ENCODE results near the gene LSM5. TPM values are rescaled to one million over a fixed set of nuclear protein-coding genes. Genes with fewer than 3 reads are reported as not detected.

LSM5 gene
- total RNA-seq (ENCODE audit: low replicate concordance): 80.2 and 168 TPM in 2 replicates

DNA sequence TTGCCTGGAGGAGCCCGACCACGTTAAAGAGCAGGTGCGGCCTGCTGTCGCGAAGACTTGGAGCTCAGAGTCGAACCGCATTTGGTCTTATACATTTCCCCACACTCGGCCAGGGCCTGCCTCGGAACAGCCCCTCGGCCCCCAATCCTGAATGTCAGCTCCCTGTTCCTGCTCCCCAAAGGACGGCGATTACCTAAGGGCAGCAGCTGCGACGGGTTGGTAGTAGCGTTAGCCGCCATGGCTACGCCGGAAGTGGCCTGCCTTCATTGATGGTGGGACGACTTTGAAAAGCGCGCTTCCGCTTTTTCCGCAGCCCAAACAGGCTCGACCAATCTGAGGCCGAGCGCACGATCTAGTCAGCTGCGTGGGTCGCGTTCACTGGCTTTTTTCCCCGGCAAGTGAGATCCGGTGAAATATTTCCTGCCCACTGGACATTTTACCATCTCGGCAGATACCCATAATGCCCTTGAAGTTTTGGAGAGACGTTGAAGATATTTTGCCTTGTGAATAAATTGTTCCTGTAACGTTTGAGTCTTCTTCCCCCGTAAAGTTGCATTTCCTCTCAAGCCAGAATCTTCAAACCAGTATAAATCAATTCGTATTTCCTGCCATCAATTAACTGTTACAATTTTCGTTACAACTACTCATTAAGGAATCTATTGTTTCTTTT, at the start of gene LSM5:
Gene LSM5 (minus strand): TSS at position 254 of the 670 bp plus-strand sequence. CDS start 15 bp downstream, at position 239.
- TF ChIP-seq EZH2phosphoT487 (IDR thresholded peaks at IDR 0.05) (peak; percentile 30), CTCF (IDR thresholded peaks at IDR 0.05) (no peak), EZH2 (IDR thresholded peaks at IDR 0.05) (peak; percentile 25)

DNA sequence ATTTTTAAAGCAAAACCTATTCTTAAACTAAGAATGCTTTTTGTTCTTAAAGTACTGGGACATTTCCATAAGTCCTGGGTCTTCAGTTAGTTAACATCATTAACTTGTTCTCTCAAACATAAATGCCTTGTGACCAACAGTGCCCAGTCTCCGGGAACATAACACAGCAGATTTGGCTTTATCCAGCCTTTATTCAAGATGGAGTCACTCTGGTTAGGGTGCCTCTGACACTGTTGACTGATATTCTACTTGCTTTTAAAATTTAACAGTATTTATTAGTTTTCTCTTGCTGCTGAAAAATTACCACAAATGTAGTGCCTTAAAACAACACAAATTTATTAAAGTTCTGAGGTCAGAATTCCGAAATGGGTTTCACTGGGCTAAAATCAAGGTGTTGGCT, 49.2 kb upstream of the LSM5 start:
- H3K9me3 ChIP-seq (ENCODE audit: low read depth): no peaks in the 10 kb centered on the region
- H3K4me3 ChIP-seq: no peak overlapping the region
- H3K36me3 ChIP-seq: no peaks in the 10 kb centered on the region
- H4K20me1 ChIP-seq (ENCODE audit: low read depth): no peaks in the 10 kb centered on the region
- DNase-seq (ENCODE audit: low spot score): no peak
- no peak for TF ChIP-seq EZH2phosphoT487 (IDR thresholded peaks at IDR 0.05)
- TF ChIP-seq EZH2 (IDR thresholded peaks at IDR 0.05): no peak
- TF ChIP-seq CTCF (IDR thresholded peaks at IDR 0.05): no peak
- no peak overlapping the region for H3K9ac ChIP-seq
- Mint-ChIP-seq H3K4me1 (no peaks in the 10 kb centered on the region), H3K27ac (no peak overlapping the region), H3K27me3 (ENCODE audit: insufficient read depth, low read depth) (no peaks in the 10 kb centered on the region), H3K4me3 (no peak overlapping the region), H3K36me3 (peaks cover 11% of the 10 kb centered on the region), H3K9me3 (peaks cover 5% of the 10 kb centered on the region)
- H3F3A ChIP-seq (ENCODE audit: low read depth): no peaks in the 10 kb centered on the region
- H3K27ac ChIP-seq: no peak overlapping the region
- H3K27me3 ChIP-seq: no peaks in the 10 kb centered on the region
- peaks cover 32% of the 10 kb centered on the region for H3K79me2 ChIP-seq (ENCODE audit: low read depth)
- H3K4me1 ChIP-seq: no peaks in the 10 kb centered on the region
- H2AFZ ChIP-seq (replicated peaks): no peak overlapping the region
- H3K4me2 ChIP-seq: no peak overlapping the region

More for the DNA sequence above, at the start of gene LSM5:
- Mint-ChIP-seq H3K27ac (peak within 1 kb of the TSS; percentile 55), H3K4me3 (peak within 1 kb of the TSS; percentile 87), H3K36me3 (peaks cover 8% of the 10 kb centered on the region), H3K4me1 (peaks cover 10% of the 10 kb centered on the region), H3K9me3 (no peaks in the 10 kb centered on the region), H3K27me3 (ENCODE audit: insufficient read depth, low read depth) (peaks cover 5% of the 10 kb centered on the region)
- Histone ChIP-seq H3K4me3 (peak within 1 kb of the TSS; percentile 70), H3K9me3 (ENCODE audit: low read depth) (no peaks in the 10 kb centered on the region), H3K36me3 (peaks cover 19% of the 10 kb centered on the region), H3K79me2 (ENCODE audit: low read depth) (peaks cover 20% of the 10 kb centered on the region), H4K20me1 (ENCODE audit: low read depth) (no peaks in the 10 kb centered on the region), H3K4me2 (peak within 1 kb of the TSS; percentile 83), H3F3A (ENCODE audit: low read depth) (peaks cover 11% of the 10 kb centered on the region), H3K27ac (no peak within 1 kb of the TSS), H2AFZ (replicated peaks) (peak within 1 kb of the TSS; percentile 83), H3K9ac (peak within 1 kb of the TSS; percentile 74), H3K27me3 (no peaks in the 10 kb centered on the region), H3K4me1 (peaks cover 11% of the 10 kb centered on the region)
- peak; percentile 91 for DNase-seq (ENCODE audit: low spot score)

- peaks cover 7% of the 10 kb centered on the region for H3K36me3 Mint-ChIP-seq
- peaks cover 32% of the 10 kb centered on the region for H3K79me2 ChIP-seq (ENCODE audit: low read depth)
Measured at GRCh38 chr7:32537760-32538159, 47.6 kb upstream of the LSM5 start.

More at GRCh38 chr7:32537760-32538159, 47.6 kb upstream of the LSM5 start:
- Histone ChIP-seq H2AFZ (replicated peaks) (no peak overlapping the region), H3K4me2 (no peak overlapping the region), H3K4me3 (no peak overlapping the region), H3K27ac (no peak overlapping the region), H4K20me1 (ENCODE audit: low read depth) (no peaks in the 10 kb centered on the region), H3K9ac (no peak overlapping the region), H3K4me1 (no peaks in the 10 kb centered on the region), H3K9me3 (ENCODE audit: low read depth) (no peaks in the 10 kb centered on the region), H3F3A (ENCODE audit: low read depth) (no peaks in the 10 kb centered on the region), H3K27me3 (no peaks in the 10 kb centered on the region), H3K36me3 (no peaks in the 10 kb centered on the region)
- H3K4me1 Mint-ChIP-seq: no peaks in the 10 kb centered on the region
- no peak for TF ChIP-seq EZH2phosphoT487 (IDR thresholded peaks at IDR 0.05)
- no peak for TF ChIP-seq CTCF (IDR thresholded peaks at IDR 0.05)
- no peak for TF ChIP-seq EZH2 (IDR thresholded peaks at IDR 0.05)
- peaks cover 5% of the 10 kb centered on the region for H3K9me3 Mint-ChIP-seq
- H3K27ac Mint-ChIP-seq: no peak overlapping the region
- no peak for DNase-seq (ENCODE audit: low spot score)
- no peaks in the 10 kb centered on the region for H3K27me3 Mint-ChIP-seq (ENCODE audit: insufficient read depth, low read depth)
- H3K4me3 Mint-ChIP-seq: no peak overlapping the region
